Gastrocnemius medialis (tissue), 4 donors: ENCODE results near the gene ROBO2.

Experiments
- CTCF ChIP-seq, 5 experiments: fragments of 450-650 bp in 3 of 5; fragments of 200-600 bp in 2 of 5; sonication (generic) in 2 of 5; IDR thresholded peaks in 4 of 5; conservative IDR thresholded peaks in 1 of 5; 1 replicate in 4 of 5; 2 replicates in 1 of 5; pipeline ENCODE4 v1.5.1; 2016 to 2019; ENCODE audit warnings: antibody characterized with exemption in 5 of 5, mild to moderate bottlenecking in 3 of 5, moderate library complexity in 3 of 5
- POLR2A ChIP-seq, 2 donors: fragments of 450-650 bp; IDR thresholded peaks; one replicate each; pipeline ENCODE4 v1.6.1; 2017; ENCODE audit warnings: antibody characterized with exemption in 2 of 2, mild to moderate bottlenecking in 2 of 2, moderate library complexity in 2 of 2

GRCh38 chr3:77526573-77527113, 486.7 kb downstream of the ROBO2 start:
- no peak for TF ChIP-seq CTCF (IDR thresholded peaks at IDR 0.05 in 4 of 5, conservative IDR thresholded peaks at IDR 0.05 in 1 of 5)
- TF ChIP-seq POLR2A (IDR thresholded peaks at IDR 0.05), result no peak
